HG03139 (cell line): ENCODE data around the gene VTI1A.
"Not testable (repeated sequence)": the region's sequence is repeated elsewhere in the genome, so short reads cannot be mapped to it uniquely, and the experiment has no call there.

ENCODE experiments used
- ATAC-seq: cut with Tn5 transposase; IDR thresholded peaks from one replicate; pipeline ENCODE4 v1.9.1; 2021; ENCODE audit not compliant: unreplicated experiment

Gene VTI1A

DNA sequence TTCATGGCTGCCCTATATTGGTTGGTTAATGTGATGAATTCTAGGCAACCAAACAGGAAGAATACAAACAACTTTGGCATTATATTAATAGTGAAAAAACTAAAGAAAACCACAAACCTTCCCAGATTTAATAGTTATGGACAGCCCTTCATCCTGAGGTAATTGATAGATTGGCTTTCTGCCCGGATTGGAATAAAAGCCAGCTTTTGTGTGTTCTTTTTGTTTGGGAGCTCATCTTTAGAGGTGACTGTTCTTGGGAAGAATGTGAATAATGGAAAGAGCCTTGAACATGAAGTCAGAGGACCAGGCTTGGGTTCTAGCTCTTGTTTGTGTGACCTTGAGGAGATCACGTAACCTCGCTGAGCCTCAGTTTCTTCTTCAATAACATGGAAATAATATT is 92.3 kb downstream of the VTI1A start:
- no peak for ATAC-seq

- ATAC-seq, result not testable (repeated sequence)
These were observed 95.8 kb downstream of the VTI1A start for GRCh38 chr10:112542823-112543222.

DNA sequence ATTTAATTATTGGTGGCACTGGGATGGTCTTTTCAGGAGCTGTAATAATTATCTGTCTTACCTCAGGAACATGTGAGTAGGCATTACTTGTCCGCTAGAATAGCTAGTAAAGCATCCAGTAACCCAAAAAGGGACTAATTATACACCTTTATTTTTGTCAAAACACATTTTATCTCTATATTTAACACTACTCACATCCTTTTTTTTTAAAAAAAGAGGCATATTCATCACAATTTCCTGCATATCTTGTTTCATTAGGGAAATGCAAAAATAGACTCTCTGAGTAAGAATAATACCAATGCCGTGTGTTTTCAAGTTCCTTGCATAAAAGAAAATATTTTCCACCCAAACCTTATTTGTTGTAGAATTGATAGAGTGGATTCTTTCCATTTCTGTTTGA is 99.5 kb downstream of the VTI1A start:
- ATAC-seq, result no peak

GRCh38 chr10:112548535-112549276 is 101.7 kb downstream of the VTI1A start:
- no peak for ATAC-seq

DNA sequence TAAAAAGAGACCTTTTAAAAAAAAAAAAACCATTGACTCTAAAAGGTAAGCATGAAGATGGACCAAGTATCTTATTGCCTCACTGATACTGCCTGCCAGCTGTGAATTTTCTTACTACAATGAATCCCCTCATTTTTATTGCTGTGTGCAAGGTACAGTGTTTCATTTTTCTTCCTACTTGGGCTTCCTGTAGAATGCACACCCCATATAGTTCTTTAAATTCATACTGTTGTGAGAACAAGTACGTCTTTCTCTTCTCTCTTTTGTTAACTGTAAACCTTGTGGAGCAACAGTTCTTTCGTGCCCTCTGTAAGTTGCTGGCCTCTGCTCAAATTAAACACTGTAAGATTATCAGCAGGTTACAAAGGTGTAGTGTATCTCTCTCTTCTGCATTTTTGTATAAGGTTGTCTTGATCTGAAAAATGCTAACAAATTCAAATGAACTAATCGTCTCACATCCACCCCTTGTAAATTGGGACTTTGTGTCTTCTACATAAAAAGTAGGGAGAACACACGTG is 105.6 kb downstream of the VTI1A start:
- ATAC-seq, result no peak

DNA sequence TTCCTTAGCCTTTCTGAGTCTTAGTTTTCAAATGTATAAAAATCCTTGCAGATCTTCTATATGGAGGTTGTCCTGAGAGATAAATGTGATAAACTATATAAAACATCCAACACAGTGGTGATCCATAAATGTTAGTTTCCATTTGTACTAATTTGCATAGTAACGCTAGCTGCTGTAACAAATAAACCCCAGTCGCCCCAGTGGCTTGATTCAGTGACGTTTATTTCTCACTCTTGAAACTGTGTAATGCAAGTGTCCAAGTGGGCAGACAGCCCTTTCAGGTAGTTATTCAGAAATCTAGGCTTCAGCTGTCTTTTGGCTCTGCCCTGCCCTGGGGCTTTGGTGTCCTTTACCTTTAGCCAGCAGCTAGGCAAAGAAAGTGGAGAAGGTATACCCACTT is 106.3 kb downstream of the VTI1A start:
- ATAC-seq, result no peak

- ATAC-seq, result no peak
These were observed 107.2 kb downstream of the VTI1A start for GRCh38 chr10:112554263-112554662.

GRCh38 chr10:112557197-112557596 is 110.2 kb downstream of the VTI1A start:
- ATAC-seq, result no peak

GRCh38 chr10:112558476-112559142 is 111.6 kb downstream of the VTI1A start:
- no peak for ATAC-seq

GRCh38 chr10:112559349-112559748 is 112.3 kb downstream of the VTI1A start:
- ATAC-seq, result no peak

DNA sequence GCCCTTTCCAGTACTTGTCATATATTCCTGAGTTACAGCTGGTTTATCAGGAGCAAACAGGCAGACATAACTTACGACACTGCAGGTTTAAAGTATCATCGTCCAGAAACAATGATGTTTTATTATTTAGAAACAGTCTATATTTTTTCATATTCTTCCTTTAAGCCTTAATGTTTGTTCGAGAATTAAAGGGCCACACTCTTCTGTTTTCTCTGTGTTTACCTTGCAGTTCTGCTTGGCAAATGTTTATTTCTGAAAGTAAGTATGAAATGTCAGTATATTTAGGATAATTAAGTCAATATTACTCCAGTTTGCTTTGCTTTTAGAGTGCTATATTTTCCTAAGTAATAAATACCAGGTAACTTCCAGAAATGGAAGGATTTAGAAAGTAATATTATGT is 115.1 kb downstream of the VTI1A start:
- no peak for ATAC-seq

GRCh38 chr10:112562809-112563663 is 116.0 kb downstream of the VTI1A start:
- no peak for ATAC-seq

- no peak for ATAC-seq
These were observed 117.3 kb downstream of the VTI1A start for GRCh38 chr10:112564337-112564736.

GRCh38 chr10:112565434-112566053 is 118.5 kb downstream of the VTI1A start:
- ATAC-seq, result no peak

DNA sequence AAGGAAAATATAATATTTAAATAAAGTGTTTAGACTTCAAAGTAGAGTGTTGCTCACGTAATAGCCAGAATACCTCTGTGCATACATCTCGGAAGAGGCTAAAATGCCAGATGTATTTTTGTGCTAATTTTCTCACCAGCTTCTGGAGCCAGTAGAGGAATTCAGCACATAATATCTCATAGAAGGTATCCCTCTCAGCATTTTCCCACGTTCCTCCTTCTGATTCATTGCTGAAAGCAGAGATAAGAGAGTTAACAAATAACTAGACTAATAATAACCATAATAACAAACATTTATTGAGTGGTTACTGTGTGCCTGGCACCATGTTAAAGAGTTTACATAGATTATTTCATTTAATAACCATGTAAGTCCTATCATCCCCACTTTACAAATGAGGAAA is 123.6 kb downstream of the VTI1A start:
- ATAC-seq, result no peak

GRCh38 chr10:112579578-112579977 is 132.6 kb downstream of the VTI1A start:
- no peak for ATAC-seq

DNA sequence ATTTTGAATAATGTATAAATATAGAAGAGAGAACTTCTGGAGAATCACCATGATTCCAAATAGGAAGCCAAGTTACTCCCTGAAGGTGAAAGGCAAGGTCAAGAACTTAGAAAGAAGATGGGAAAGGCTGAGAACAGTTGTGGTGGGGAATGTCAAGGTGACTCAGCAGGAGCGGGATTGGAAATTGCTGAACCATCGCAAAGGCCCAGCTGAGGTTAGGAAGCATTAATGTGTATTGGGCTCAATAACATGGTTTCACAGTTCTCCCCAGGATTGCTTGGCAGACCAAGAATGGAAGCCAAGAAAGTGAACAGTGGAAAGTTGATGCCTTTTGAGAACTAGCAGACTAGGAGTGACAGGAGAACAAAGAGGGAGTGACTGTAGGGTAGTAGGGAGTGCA is 133.3 kb downstream of the VTI1A start:
- ATAC-seq, result no peak

- no peak for ATAC-seq
These were observed 134.9 kb downstream of the VTI1A start for GRCh38 chr10:112581921-112582320.

- ATAC-seq, result no peak
These were observed 136.4 kb downstream of the VTI1A start for GRCh38 chr10:112583236-112583939.

GRCh38 chr10:112584276-112584675 is 137.3 kb downstream of the VTI1A start:
- no peak for ATAC-seq
